GM18511 (cell line): ENCODE measurements around the gene DUSP14.

ENCODE experiments used
- ATAC-seq: cut with Tn5 transposase; IDR thresholded peaks from one replicate; pipeline ENCODE4 v1.9.1; 2021; ENCODE audit warnings: mild to moderate bottlenecking, moderate library complexity; ENCODE audit not compliant: unreplicated experiment

Gene DUSP14

DNA sequence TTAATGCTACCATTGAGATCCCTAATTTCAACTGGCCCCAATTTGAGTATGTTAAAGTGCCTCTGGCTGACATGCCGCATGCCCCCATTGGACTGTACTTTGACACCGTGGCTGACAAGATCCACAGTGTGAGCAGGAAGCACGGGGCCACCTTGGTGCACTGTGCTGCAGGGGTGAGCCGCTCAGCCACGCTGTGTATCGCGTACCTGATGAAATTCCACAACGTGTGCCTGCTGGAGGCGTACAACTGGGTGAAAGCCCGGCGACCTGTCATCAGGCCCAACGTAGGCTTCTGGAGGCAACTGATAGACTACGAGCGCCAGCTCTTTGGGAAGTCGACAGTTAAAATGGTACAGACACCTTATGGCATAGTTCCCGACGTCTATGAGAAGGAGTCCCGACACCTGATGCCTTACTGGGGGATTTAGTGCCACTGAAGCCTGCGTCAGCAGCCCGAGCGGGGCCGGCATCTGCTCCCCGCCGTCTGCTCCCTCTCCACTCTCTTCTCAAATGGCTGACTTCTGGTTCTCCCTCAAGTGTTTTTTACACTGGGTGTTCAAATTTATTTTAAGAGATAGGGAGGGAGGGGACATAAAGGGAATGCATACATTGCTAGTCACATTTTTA, 22.9 kb downstream of the DUSP14 start:
- no peak for ATAC-seq

DNA sequence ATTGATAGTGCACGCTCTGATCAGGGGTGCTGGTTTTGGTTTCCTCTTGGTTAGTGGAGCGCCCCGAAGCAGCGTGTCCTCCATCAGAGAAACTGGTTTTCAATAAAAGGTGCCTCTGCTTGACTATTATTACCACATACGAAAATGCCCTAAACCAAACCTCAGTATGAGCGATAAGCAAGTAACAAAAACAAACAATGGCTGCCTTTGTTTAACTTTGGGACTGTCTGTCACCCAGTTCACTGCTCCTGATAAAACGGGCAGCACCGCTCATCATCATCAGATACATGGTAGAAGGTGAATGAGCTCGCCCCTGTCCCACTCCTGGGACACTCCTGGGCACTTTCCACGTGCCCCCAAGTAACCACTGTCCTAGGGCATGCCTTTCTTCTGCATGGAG, 24.0 kb downstream of the DUSP14 start:
- ATAC-seq, result no peak

DNA sequence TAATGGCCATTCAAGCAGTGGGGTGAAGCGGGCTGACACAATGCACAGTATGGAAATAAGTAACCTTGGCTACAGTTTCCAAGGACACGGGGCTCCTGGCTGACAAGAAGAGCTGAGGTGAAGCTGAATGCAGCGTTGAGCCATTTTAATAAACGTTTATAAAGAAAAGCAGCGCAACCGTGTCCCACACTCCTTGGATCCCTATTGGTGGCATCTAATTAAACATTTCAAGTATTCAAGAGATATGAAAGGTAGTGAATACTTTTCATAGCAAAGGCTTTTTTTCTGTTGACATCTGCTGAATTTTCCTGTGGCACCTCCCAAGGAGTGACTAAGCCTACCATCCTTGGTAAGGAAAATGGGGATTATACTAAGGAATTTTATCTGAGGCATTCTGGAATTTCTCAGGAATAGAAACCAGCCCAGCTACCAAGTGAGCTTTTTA, 26.5 kb downstream of the DUSP14 start:
- no peak for ATAC-seq

DNA sequence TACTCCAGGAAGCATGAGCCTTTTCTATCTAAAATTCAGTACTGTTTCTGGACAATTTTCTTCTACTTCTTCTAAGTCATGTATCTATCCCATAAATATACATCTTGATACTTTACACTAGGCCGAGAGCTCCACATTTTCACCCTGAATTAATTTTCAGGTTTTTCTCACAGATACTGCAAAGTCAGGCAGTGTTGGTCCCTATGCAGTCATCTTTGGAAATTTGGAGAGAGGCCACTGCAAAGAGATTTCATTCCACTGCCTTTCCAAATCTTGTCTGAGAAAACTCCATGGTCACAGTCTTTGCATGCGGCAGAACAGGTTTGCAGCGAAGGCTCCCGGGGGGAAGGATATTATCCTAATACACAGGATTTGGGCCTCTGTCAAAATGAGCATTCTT, 28.2 kb downstream of the DUSP14 start:
- no peak for ATAC-seq

DNA sequence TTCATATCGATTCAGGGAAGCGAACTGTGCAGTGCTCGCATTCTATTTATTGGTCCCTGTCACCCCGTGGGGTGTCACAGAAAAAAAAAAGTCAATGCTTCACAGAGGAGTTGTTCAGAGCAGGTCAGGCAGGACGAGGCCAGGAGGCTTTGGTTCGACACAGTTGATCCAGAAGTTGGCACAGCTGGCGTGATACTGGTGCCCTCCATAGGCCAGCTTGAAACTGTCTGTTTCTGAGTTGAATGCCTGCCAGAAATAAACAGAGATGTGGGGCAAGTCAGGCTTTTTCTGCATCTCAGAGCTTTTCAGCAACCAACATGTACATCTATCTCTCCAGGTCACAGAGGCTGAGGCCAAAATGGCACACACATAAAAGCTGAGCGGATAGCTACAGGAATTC, 29.1 kb downstream of the DUSP14 start:
- ATAC-seq, result no peak

DNA sequence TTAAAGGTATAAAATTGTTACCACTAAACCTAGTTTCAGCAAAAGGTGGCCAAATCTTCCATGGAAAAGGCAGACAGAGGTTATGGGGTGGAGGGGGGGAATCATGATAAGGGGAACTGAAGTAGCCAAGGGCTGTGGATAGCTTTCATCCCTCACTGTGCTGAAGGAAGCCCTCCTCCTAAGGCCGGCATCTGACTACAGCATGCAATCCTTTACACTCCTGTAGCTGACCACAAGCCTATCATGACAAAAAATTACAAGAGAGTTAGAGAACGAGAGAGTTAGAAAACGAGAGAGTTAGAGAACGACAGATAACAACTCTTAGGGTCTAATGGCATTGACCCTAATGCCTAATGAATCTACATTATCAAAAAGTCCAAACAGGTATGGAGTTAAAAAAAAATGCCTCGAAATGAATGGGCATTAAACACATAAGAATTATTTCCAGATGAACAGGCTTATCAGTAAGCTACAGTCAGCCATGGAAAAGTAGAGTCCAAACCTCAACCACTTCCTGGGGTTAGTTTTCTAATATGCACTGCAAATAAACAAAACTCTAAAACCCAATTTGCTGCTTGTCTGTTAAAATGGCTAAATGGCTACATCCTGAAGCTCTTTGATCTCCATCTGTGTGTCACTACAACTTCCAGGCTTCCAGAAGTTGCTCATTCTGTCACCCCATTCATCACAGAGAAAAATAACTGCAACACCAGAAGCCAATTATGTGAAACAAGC, 29.7 kb downstream of the DUSP14 start:
- no peak for ATAC-seq

DNA sequence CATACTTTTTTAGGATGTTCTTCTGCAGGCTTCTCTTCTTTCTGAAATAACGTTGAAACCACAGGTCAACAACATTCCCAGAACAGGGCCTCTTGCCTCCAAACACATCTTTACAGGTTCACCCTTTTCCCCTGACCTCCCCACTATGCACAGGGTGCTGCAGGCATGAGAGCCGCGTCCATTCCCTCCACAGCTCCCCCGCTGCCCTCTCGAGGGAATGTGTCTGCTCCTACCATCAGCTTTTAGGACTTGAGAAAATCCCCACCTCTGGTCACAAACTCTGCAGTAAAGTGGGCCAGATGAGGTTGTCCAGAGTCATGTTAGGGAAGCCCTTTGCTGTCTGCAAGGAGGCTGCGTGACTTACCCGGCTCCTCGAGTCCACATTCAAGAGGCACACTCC, 30.5 kb downstream of the DUSP14 start:
- ATAC-seq, result no peak

DNA sequence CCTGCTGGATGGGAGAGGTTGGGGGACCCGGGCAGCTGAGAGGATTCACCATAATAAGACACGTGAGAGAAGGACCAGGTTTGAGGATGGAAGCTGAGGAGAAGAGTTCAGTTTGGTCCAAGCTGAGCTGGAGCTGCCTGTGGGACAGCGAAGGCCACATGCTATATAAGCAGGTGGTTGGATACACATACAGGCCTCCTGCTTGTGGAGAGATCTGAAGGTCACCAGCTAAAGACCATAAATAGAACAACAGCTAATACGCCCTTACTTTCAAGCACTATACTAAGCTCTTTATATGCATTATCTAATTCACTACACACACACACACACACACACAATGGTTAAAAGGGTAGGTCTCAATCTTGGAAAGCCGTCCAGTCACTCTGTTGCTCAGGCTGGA, 32.1 kb downstream of the DUSP14 start:
- no peak for ATAC-seq

DNA sequence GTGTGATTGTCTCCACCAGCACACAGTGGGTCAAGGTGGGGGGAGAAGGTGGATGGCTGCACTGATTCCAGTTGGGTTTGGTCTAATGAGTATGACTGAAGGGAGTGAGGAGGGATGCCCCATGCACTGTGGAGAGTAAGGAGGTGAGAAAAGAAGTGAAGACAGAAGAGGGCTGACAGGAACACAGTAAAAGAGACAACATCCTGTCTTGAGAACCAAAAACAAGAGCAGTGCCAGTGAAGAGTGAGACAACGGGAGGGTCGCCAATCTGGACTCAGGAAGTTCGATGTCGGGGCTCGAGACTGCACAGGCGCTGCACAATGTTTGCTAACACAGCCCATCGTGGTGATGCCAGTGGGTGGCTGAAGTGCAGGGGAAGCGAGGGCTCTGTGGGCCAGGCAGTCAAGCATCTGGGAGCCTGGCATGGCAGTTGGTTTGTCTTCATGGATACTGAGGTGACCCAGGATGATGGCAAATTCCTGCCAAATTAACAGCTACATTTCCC, 34.1 kb downstream of the DUSP14 start:
- ATAC-seq, result no peak

DNA sequence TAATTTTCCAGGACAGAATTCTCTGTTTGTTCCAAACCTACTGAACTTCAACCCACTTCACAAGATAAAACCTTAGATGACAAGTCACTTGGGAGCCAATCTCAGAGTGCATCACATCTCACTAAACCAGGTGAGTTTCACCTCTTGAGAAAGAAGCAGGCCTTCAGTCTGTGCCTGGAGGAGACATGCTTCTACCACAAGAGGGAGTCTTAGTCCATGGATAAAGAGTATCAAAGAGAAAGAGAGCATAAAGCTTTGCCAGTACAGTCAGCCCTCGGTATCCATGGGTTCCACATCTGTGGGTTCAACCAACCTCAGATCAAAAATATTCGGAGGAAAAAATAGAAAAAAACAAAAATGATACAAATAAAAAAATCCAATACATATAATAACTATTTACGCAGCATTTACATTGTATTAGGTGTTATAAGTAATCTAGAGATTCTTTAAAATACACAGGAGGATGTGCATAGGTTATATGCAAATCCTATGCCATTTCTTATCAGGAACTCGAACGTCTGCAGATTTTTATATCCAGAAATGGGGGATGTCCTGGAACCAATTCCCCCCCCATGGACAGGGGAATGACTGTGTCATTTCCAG, 37.7 kb downstream of the DUSP14 start:
- ATAC-seq, result no peak

DNA sequence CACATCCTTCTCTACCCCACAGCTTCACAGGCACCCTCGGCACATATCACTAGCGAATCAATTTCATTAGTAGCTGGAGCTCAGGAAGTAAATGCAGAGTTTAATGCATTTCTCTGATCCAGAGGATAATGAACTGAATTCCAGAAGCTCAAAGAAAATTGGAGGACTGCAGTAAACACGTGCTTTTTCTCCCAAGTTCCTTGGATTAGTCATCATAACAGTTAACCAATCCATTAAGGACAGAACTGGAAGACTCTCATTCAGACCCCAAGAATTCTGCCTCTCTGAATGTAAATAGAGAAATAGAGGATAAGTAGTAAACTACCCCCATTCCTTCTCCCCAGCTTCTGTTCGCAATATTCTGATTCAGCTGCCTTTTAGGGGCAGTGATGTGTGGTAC, 40.7 kb downstream of the DUSP14 start:
- no peak for ATAC-seq

DNA sequence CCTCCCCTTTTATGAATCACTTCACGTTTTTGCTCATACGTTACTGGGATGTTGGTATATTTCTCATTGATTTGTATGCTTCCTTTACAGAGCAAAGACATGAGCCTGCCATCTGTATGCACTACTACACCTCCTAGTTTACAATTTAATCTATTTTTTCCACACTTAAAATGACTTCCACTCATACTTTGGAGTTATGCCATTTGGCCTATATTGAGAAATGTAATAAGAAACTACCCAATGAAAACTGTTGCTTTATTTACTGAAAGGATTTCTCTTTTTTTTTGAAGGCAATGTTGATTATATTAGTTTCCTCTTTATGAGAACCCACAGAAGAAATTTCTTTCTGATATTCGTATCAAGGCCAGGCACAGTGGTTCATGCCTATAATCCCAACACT, 43.1 kb downstream of the DUSP14 start:
- no peak for ATAC-seq

DNA sequence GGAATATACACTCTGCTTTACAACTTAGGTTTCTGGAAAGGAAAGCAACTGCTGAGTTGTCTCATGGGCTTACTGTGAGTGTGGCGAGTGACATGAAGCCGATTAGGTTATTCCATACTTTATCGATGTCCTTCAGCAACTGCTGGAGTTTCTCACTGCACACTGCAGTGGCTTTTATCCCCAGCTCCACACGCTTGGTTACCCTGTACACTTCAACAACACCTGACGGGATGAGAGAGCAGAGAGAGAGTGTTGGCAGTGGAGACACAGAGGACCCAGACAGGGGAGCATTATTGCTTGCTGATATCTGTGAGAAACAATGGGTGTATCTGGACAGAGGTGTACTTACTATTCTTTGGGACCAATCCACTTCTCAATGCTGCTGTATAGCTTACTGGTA, 46.2 kb downstream of the DUSP14 start:
- ATAC-seq, result no peak

DNA sequence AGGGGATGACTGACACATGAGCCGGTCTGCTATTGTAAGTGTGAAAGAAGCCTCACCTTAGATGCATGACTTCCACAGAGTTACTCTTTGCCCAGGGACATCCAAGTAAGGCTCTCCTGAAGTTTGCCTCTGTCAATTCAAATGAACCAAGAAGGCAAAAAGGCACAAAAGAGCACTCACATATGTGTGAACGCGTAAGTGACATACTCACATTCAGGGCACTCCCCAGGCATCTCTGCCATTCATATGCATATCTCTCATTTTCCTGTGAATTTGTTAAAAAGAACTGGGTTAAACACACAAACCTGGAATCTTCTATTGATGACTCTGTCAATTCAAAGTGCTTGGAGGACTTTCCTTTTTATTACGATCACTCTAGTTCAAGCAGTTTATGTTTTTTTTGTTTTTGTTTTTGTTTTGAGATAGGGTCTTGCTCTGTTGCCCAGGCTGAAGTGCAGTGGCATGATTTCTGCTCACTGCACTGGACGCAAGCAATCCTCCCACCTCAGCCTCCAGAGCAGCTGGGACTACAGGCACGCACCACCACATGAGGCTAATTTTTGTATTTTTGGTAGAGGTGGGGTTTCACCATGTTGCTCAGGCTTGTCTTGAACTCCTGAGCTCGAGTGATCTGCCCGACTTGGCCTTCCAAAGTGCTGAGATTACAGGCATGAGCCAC, 49.4 kb downstream of the DUSP14 start:
- no peak for ATAC-seq

DNA sequence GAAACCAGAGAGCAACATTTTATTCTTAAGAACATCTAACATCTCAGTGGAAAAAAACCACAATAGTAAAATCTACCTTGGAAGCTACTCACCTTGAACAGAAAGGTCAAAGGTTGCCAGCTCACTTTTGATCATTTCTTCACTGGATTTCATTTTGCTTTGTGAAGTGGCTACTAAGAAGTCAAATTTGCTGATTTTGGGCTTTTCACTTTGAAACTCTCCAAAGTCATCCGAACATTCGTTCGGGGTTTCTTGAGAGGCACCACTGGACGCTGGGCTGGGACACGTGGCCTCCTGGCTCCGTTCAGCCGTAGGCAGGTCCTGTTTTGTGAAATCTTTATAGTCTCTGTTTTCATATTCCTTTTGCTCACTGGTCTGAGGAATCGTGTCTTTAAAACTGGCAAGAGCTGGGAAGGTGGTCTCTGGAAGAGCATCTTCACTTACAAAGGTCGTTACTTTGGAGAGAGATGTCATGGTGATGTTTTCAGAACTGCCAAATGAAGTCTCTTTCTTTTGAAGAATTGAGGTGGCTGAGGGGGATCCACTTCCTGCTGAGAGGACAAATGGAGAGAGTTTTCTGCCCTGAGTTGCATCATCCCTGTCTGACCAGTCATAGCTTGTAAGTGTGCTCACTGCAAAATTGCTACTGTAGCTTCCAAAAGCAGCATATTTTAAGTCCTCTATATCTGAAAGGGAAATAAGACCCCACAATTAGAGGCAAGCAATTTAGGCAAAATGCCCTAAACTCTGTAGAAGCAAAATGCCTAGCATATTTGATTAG, 52.4 kb downstream of the DUSP14 start:
- no peak for ATAC-seq

DNA sequence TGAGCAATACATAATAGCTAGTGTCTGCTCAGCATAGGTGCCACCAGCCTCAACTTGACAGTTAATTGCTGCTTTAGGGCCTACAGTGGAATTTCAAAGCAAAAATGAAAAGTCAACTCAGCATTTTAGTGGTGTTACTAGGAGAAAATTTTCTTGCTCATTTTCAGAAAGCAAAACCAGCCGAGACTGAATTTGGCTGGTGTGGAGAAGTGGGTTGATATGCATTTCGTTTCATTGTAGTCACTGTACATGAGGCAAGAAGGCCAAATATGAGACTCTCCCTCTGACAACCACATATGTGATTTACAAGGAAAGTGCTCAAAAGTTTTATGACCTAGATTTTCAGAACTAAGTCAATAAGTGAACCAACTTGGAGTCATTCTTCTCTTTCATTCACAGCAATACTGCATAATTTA, 54.0 kb downstream of the DUSP14 start:
- no peak for ATAC-seq

DNA sequence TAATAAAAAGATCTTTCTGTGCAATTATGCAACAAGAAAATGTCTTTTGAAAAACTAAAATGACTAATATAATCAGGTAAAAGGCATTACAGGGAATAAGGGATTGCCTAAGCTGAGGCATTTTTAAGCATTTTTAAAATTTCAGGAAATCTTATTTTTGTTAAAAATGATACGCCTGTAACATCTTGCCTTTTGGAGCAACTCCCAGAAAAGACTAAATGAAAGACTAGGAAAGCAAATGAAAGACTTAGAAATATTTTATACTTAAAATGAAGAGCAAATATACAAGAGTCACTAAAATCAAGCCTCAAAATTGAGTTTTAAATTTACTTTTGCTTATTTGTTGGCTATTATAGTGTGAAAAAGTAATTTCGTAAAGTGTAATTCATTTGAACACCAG, 55.8 kb downstream of the DUSP14 start:
- no peak for ATAC-seq

DNA sequence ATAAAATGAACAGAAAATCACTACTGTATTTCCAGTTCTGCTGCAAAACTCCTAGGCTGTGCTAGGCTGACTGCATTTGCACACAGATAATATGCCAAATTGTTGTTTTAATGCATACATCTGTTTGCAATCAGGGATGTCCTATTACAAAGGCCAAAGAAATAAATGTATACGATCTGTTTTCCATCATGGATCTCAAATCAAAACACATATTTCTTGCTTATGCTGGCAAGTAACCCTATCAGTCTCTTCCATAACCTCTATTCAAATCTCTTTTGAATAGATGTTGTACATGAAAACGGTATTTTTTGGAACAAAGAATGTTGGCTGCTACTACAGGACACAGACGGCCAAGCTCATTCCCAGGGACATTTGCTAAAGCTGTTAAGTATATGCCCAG, 56.6 kb downstream of the DUSP14 start:
- no peak for ATAC-seq

DNA sequence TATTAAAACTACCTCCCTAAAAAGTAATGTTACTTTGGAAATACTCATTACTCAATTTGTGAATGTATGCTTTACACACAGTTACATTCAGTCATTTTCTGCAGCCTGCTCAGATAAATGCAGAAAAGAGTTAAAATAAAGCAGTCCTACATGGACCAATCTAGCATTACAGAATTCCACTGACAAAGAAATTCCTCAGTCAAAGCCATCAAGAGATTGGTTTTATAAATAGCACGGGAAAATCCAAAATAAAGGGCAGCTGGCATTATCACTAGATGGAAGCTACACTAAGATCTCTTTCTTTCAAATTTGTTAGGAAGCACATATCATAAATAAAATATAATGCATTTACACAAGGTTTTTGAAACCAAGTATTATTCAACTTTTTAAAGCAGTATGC, 58.3 kb downstream of the DUSP14 start:
- ATAC-seq, result no peak

DNA sequence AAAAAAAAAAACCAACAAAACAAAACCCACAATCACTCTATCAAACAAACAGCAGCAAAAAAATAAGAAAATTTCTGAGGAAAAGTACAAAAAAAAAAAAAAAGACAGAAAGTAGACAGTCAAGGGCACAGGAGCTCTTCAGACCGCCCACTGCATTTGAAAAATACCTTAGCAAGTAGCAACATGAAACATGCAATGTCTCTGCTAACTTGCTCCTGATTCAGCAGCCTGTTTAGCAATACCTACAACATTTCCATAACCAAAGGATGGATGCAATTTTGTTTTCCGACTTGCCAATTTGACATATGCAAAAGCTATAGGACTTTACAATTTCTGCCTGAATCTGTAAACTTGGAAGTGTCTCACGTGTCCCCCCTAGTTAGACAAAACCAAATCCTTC, 62.1 kb downstream of the DUSP14 start:
- no peak for ATAC-seq

DNA sequence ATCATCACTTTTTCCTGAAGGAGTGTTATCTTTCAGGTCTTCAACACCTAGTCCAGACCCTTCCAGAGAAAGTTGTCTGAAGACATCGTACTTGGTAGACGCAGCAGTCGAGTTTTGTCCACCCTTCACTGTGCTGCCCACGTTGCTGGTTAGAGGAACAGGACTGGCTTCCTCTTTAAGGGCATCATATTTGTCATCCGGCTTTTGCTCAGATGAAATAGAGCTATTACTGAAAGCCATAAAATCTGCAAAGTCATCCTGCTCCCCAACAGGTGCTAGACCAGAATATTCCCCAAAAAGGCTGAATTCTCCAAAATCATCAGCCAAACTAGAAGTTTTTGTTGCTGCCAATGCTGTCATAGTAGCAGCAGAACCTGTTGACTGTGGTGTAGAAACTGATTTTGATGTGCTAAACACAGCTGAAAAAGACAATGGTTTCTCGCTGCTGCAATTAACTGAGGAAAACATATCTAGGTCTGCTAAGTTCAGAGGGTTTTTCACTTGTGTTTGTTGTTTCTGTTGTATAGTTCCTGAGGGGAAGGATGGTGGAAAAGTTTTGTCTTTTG, 63.8 kb downstream of the DUSP14 start:
- ATAC-seq, result no peak
